Hepatocyte (in vitro differentiated cells): ENCODE data around the gene IGF1. TPM values are rescaled to one million over a fixed set of nuclear protein-coding genes. Genes with fewer than 3 reads are reported as not detected.

Experiments
- DNase-seq: peaks from one replicate; pipeline ENCODE4 v3.0.0-alpha.2; 2016; ENCODE audit warnings: low spot score
- H2AFZ ChIP-seq: fragments of 200-600 bp; sonication (generic); 2 replicates; pipeline ENCODE4 v1.6.0; 2016; ENCODE audit warnings: antibody characterized with exemption, mild to moderate bottlenecking
- H3K27ac ChIP-seq: fragments of 200-600 bp; sonication (generic); 2 replicates; pipeline ENCODE4 v1.5.1; 2016; ENCODE audit warnings: mild to moderate bottlenecking
- H3K27me3 ChIP-seq: fragments of 200-600 bp; sonication (generic); 2 replicates; pipeline ENCODE4 v1.6.1; 2016
- H3K36me3 ChIP-seq: fragments of 200-600 bp; sonication (generic); replicated peaks from 2 replicates; pipeline ENCODE4 v1.5.1; 2016; ENCODE audit warnings: low read depth; ENCODE audit not compliant: insufficient read depth
- H3K4me1 ChIP-seq: fragments of 200-600 bp; sonication (generic); 2 replicates; pipeline ENCODE4 v1.5.1; 2016; ENCODE audit warnings: mild to moderate bottlenecking, moderate library complexity; ENCODE audit not compliant: insufficient read depth
- H3K4me2 ChIP-seq: fragments of 200-600 bp; sonication (generic); 2 replicates; pipeline ENCODE4 v1.6.0; 2016
- H3K4me3 ChIP-seq: fragments of 200-600 bp; sonication (generic); 2 replicates; pipeline ENCODE4 v1.5.1; 2016; ENCODE audit warnings: mild to moderate bottlenecking
- H3K79me2 ChIP-seq: fragments of 200-600 bp; sonication (generic); 2 replicates; pipeline ENCODE4 v1.6.0; 2017; ENCODE audit warnings: mild to moderate bottlenecking
- H3K9me2 ChIP-seq: fragments of 200-600 bp; sonication (generic); replicated peaks from 2 replicates; pipeline ENCODE4 v1.6.0; 2017; ENCODE audit warnings: mild to moderate bottlenecking; ENCODE audit not compliant: insufficient read depth
- H3K9me3 ChIP-seq: fragments of 200-600 bp; sonication (generic); 2 replicates; pipeline ENCODE4 v1.5.1; 2016; ENCODE audit warnings: low read depth, mild to moderate bottlenecking
- H4K20me1 ChIP-seq: fragments of 200-600 bp; sonication (generic); 2 replicates; pipeline ENCODE4 v1.6.0; 2016; ENCODE audit warnings: mild to moderate bottlenecking; ENCODE audit not compliant: insufficient read depth, poor library complexity, severe bottlenecking
- EZH2 ChIP-seq: fragments of 200-600 bp; sonication (generic); IDR thresholded peaks from 2 replicates; pipeline ENCODE4 v1.6.1; 2016; ENCODE audit warnings: antibody characterized with exemption, mild to moderate bottlenecking, borderline replicate concordance
- EZH2phosphoT487 ChIP-seq: fragments of 200-600 bp; sonication (generic); IDR thresholded peaks from one replicate; pipeline ENCODE4 v1.6.1; 2018; ENCODE audit warnings: antibody characterized with exemption, mild to moderate bottlenecking, low read depth, moderate library complexity; ENCODE audit not compliant: unreplicated experiment, severe bottlenecking
- WGBS: methylation state at CpG from one replicate; pipeline ENCODE4 v1.1.6; 2016; ENCODE audit warnings: low lambda C conversion rate; ENCODE audit errors: missing lambda C conversion rate; 5-methylcytosine and 5-hydroxymethylcytosine counted together
- polyA plus RNA-seq: library from polyadenylated mRNA; unstranded; fragments of >200 nt; fragmentation: Nextera tagmentation; extraction: Ambion mirVana; gene quantifications from 2 replicates; pipeline ENCODE4 v1.2.1, GENCODE V29; 2016
- total RNA-seq: library from RNA; depleted of rRNA; stranded (reverse); fragments of >200 nt; gene quantifications from 2 replicates; pipeline ENCODE4 v1.2.3, GENCODE V29; 2014
- TF ChIP-seq, protein P1 (sequence below): fragments of 200-600 bp; sonication (generic); IDR thresholded peaks from 2 replicates; pipeline ENCODE4 v1.5.1; 2016; ENCODE audit warnings: antibody characterized with exemption, mild to moderate bottlenecking; ENCODE audit not compliant: poor library complexity

Gene IGF1
- total and polyA plus RNA-seq, 2 experiments from 2014 or later: 10.0 to 12.0 TPM

DNA sequence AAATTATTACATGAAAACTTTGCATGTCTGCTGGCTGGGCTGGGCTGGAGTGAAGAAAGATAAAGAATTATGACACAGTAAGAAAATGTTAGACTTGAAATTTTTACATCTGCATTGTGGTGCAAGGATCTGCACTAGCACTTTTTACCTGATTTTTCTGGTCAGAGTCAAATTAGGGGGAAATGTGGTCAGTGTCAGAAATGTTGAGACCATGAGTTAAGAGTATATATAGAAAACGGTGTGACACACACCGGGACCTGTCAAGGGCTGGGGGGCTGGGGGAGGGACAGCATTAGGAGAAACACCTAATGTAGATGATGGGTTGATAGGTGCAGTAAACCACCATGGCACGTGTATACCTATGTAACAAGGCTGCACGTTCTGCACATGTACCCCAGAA, 90.3 kb downstream of the IGF1 start:
- Histone ChIP-seq H4K20me1 (no peaks in the 10 kb centered on the region), H2AFZ (no peak overlapping the region), H3K9me3 (no peaks in the 10 kb centered on the region), H3K79me2 (no peaks in the 10 kb centered on the region), H3K9me2 (no peaks in the 10 kb centered on the region), H3K4me1 (peaks cover 5% of the 10 kb centered on the region), H3K36me3 (no peaks in the 10 kb centered on the region), H3K4me2 (no peak overlapping the region), H3K4me3 (no peak overlapping the region), H3K27me3 (no peaks in the 10 kb centered on the region), H3K27ac (no peak overlapping the region)
- TF ChIP-seq EZH2 (no peak), EZH2phosphoT487 (no peak)
- WGBS: 96% methylated on average over 4 of the region's 4 CpGs
- DNase-seq: no peak

- TF ChIP-seq EZH2phosphoT487 (no peak), EZH2 (no peak)
- TF ChIP-seq, protein P1, sequence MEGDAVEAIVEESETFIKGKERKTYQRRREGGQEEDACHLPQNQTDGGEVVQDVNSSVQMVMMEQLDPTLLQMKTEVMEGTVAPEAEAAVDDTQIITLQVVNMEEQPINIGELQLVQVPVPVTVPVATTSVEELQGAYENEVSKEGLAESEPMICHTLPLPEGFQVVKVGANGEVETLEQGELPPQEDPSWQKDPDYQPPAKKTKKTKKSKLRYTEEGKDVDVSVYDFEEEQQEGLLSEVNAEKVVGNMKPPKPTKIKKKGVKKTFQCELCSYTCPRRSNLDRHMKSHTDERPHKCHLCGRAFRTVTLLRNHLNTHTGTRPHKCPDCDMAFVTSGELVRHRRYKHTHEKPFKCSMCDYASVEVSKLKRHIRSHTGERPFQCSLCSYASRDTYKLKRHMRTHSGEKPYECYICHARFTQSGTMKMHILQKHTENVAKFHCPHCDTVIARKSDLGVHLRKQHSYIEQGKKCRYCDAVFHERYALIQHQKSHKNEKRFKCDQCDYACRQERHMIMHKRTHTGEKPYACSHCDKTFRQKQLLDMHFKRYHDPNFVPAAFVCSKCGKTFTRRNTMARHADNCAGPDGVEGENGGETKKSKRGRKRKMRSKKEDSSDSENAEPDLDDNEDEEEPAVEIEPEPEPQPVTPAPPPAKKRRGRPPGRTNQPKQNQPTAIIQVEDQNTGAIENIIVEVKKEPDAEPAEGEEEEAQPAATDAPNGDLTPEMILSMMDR: no peak
- H2AFZ ChIP-seq: no peak overlapping the region
- WGBS: 80% methylated on average over 1 of the region's 1 CpG
Measured at GRCh38 chr12:102388469-102388868, 91.9 kb downstream of the IGF1 start.

DNA sequence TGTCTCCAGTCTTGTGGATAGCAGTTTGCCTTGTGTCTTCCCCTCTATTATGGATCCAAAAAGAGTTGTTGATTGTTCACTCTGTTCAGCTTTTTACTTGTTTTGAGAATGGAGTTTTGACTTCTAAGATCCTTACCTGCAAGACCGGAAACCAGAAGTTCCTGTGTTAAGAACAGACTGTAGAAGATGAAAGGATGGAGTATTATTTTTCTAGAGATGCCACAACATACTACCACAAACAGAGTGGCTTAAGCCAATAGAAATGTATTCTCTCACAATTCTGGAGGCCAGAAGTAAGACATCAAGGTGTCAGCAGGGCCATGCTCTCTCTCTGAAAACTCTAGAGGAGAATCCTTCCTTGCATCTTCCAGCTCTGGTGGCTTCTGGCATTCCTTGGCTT, 95.0 kb downstream of the IGF1 start:
- Histone ChIP-seq H3K9me2 (no peaks in the 10 kb centered on the region), H3K27me3 (no peaks in the 10 kb centered on the region), H3K79me2 (no peaks in the 10 kb centered on the region), H3K4me1 (no peaks in the 10 kb centered on the region), H3K27ac (no peak overlapping the region), H4K20me1 (no peaks in the 10 kb centered on the region), H3K4me2 (no peak overlapping the region), H3K4me3 (no peak overlapping the region), H2AFZ (no peak overlapping the region), H3K36me3 (no peaks in the 10 kb centered on the region), H3K9me3 (no peaks in the 10 kb centered on the region)
- WGBS: 100% methylated on average over 1 of the region's 1 CpG
- TF ChIP-seq, protein P1: no peak
- TF ChIP-seq EZH2: no peak
- no peak for TF ChIP-seq EZH2phosphoT487
- DNase-seq: no peak

More at GRCh38 chr12:102388469-102388868, 91.9 kb downstream of the IGF1 start:
- H3K4me3 ChIP-seq: no peak overlapping the region
- H3K36me3 ChIP-seq: no peaks in the 10 kb centered on the region
- H3K79me2 ChIP-seq: no peaks in the 10 kb centered on the region
- H3K27ac ChIP-seq: no peak overlapping the region
- no peaks in the 10 kb centered on the region for H3K27me3 ChIP-seq
- no peaks in the 10 kb centered on the region for H3K9me2 ChIP-seq
- DNase-seq: no peak
- H3K9me3 ChIP-seq: no peaks in the 10 kb centered on the region
- no peak overlapping the region for H3K4me2 ChIP-seq
- no peaks in the 10 kb centered on the region for H3K4me1 ChIP-seq
- H4K20me1 ChIP-seq: no peaks in the 10 kb centered on the region

DNA sequence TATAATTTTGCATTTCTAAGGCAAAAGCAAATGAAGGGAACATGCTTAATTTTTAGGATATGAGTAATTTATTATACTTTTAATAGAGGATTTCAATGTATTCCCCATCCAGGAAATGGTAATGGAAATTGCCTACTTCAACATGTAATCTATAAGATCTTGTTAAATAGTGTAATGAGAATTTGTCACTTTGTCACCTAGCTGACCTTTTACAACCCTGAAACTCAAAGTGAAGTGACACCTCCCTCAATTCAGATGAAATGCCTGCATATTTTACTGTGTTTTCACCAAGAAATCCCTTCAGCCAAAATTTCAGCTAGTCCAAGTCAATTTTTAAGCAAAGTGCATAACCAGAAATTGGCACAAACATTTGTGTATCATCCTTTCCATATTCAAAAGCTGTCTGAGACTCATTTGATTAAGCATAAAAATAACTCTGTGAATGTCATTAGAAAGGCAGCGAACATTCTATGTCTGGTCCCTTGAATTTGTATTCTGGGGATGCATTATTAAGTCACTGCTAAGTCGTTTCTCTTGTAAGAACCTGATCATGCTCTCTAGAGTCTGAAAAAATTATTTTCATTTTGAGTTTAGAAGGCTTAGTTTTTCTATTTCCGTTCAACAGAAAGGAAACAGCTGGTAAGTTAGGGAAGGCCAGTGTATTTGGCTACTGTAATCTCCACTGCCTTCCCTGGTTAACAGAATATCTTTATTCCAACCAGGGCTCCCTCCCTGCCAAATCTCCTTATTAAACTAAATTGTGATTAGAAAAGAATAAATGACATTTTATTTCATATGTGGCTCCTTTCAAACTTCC, 100.8 kb downstream of the IGF1 start:
- Histone ChIP-seq H3K79me2 (no peaks in the 10 kb centered on the region), H4K20me1 (no peaks in the 10 kb centered on the region)
- WGBS: 91% methylated on average over 3 of the region's 3 CpGs

More for the DNA sequence above, 100.8 kb downstream of the IGF1 start:
- no peak overlapping the region for H2AFZ ChIP-seq
- H3K36me3 ChIP-seq: no peaks in the 10 kb centered on the region
- H3K4me2 ChIP-seq: no peak overlapping the region
- H3K4me1 ChIP-seq: no peaks in the 10 kb centered on the region
- no peaks in the 10 kb centered on the region for H3K27me3 ChIP-seq
- no peak for DNase-seq
- no peaks in the 10 kb centered on the region for H3K9me3 ChIP-seq
- TF ChIP-seq EZH2 (no peak), EZH2phosphoT487 (no peak)
- TF ChIP-seq, protein P1: no peak
- no peak overlapping the region for H3K4me3 ChIP-seq
- H3K27ac ChIP-seq: no peak overlapping the region
- no peaks in the 10 kb centered on the region for H3K9me2 ChIP-seq
